ENCODE results near the gene KLHL1.

The KLHL1 gene

DNA sequence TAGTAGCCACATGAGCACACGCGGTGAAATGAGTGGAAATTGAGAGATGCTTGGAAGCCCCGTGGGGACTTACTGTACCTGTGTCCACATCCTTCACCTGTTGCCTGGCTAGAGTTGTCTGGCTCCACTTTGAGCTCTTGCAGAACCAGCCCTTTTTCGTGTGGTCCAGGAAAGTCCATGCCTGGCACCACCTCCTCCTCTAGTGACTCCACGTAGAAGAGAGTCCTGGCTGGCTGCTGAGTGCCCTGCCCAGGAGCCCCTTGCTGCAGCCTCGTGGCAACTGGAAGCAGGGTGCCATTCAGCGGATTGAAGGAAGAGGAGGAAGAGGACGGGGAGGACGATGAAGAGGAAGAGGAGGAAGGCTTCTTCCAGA is 1.1 kb downstream of the KLHL1 start:
- H3K4me3 ChIP-seq (replicated peaks; ENCODE audit: low read depth, low read length): no peak overlapping the region
- DNase-seq (ENCODE audit: extremely low read depth, low read depth): no peak
- TF ChIP-seq, protein P1, sequence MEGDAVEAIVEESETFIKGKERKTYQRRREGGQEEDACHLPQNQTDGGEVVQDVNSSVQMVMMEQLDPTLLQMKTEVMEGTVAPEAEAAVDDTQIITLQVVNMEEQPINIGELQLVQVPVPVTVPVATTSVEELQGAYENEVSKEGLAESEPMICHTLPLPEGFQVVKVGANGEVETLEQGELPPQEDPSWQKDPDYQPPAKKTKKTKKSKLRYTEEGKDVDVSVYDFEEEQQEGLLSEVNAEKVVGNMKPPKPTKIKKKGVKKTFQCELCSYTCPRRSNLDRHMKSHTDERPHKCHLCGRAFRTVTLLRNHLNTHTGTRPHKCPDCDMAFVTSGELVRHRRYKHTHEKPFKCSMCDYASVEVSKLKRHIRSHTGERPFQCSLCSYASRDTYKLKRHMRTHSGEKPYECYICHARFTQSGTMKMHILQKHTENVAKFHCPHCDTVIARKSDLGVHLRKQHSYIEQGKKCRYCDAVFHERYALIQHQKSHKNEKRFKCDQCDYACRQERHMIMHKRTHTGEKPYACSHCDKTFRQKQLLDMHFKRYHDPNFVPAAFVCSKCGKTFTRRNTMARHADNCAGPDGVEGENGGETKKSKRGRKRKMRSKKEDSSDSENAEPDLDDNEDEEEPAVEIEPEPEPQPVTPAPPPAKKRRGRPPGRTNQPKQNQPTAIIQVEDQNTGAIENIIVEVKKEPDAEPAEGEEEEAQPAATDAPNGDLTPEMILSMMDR (IDR thresholded peaks at IDR 0.05; ENCODE audit: low read depth, low read length, missing control alignments): no peak

DNA sequence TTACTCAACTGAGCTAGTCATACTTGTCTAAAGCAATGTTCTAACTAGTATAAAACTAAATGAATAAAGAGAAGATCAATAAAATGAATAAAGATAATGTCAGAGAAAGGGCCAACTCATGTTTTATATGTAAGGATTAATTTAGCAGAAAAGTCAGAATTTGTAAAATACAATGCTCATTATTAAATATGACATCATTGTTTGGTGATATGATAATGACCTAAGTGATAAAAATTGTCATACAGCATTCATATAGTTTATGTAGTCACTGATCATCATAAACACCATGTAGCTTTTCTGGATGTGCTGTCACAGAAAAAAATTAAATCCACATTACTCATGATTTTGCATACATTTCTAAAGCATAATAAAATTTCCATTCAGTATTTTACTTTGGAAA is 3.8 kb downstream of the KLHL1 start:
- H3K4me3 ChIP-seq (replicated peaks; ENCODE audit: low read depth, low read length): no peak overlapping the region
- TF ChIP-seq, protein P1 (IDR thresholded peaks at IDR 0.05; ENCODE audit: low read depth, low read length, missing control alignments): no peak
- no peak for DNase-seq (ENCODE audit: extremely low read depth, low read depth)

DNA sequence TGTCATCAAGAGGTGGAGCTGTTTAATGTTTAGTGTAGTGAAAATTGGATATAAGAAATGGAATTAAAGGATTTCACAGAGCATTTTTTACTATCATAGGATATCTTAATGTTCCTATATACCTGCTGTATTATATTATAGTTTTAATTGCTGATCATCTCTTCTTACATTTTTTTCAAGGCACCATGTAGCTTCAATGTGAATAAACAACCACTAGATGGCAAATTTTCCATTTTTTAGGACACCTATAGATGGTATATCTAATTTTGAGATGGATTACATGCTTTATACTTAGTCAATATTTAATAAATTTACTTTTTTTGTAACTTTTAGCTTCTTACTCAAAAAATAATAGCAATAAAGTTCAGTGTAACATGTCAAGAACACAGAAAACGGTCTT is 9.6 kb downstream of the KLHL1 start:
- no peak for DNase-seq (ENCODE audit: extremely low read depth, low read depth)

DNA sequence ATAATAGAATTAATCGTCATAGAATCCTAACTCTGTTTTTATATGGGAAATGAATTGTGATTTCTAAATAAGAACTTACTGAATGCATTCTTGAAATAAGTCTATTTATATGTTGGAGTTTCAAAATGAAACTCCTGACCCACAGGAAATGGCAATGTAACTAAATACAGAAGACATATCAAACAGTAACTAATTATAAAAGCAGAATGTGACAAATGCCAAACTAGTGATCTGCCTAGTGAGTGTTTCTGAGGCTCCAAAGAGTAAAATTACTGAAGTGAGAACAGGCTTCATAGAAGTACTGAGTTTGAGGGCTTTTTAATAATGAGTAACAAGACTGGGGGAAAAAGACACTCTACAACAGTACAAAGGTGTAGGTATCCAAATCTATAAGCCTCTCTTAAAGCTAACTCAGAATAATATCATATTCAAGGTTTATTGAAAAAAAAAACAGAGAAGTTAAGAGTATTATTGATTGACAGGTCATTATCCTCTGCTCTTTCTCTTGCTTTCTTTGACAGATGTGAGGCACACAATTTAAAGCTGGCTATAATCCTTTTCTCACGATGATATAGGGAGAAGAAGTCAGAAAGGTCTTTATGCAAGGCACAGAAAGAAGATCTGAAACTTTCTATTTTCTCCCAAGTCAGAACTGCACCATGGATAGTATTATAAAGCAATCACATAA is 18.1 kb downstream of the KLHL1 start:
- TF ChIP-seq, protein P1 (IDR thresholded peaks at IDR 0.05; ENCODE audit: low read depth, low read length, missing control alignments): no peak
- no peak overlapping the region for H3K4me3 ChIP-seq (replicated peaks; ENCODE audit: low read depth, low read length)
- DNase-seq (ENCODE audit: extremely low read depth, low read depth): no peak

More for the DNA sequence above, 9.6 kb downstream of the KLHL1 start:
- H3K4me3 ChIP-seq (replicated peaks; ENCODE audit: low read depth, low read length): no peak overlapping the region
- TF ChIP-seq, protein P1 (IDR thresholded peaks at IDR 0.05; ENCODE audit: low read depth, low read length, missing control alignments): no peak

DNA sequence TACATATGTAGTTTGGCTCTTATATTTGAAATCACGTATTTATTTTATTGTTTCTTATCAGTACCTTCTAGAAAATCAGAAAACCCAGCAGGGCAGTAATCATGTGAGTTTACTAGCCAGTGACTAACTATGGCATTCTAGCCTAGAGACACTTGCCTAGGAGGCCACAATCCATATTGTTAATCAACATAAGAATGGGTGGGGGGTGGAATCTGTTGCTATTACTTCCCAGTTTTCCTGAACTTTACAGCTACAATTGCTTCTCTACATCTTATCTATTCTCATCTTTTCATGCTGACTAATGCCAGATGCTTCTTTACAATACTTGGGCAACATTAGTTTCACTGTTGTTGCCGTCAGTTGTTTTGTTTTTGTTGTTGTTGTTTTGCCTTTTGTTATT is 19.3 kb downstream of the KLHL1 start:
- no peak overlapping the region for H3K4me3 ChIP-seq (replicated peaks; ENCODE audit: low read depth, low read length)
- DNase-seq (ENCODE audit: extremely low read depth, low read depth): no peak
- TF ChIP-seq, protein P1 (IDR thresholded peaks at IDR 0.05; ENCODE audit: low read depth, low read length, missing control alignments): no peak

DNA sequence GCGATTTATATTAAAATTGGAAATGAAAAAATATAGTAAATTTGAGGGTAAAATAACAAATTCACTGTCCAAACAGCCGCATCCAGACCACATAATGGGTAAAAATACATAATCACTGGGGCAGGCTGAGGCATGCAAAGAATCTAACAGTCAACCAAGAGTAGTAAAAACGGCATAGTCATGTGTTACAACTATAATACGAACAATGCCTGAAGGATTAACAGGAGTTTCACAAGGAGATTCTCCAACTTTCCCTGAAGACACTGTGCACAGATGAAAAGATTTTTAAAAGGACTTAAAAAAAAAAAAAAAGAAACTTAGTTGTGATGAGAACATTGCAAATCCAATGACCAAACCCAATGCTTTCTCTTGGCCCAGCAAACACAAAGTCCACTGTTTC is 21.0 kb downstream of the KLHL1 start:
- no peak overlapping the region for H3K4me3 ChIP-seq (replicated peaks; ENCODE audit: low read depth, low read length)
- DNase-seq (ENCODE audit: extremely low read depth, low read depth): no peak
- TF ChIP-seq, protein P1 (IDR thresholded peaks at IDR 0.05; ENCODE audit: low read depth, low read length, missing control alignments): no peak

DNA sequence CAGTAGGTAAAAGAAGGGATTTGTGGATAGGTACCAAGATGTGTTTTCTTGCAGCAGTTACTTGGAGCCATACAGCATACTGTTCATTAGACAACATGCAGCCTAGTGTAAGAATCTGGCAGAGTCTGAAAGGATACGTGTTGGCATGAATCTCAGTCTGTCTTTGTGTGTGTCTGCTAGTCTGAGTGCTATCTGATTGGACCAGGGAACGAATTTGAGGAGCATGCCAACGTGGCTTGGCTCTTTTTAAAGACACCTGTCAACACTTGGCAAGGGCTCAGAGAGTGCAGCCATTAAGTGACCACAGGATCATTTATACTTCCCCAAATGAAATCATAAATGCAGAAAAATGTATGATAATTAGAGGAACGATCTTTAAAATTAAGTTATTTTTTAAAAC is 28.2 kb downstream of the KLHL1 start:
- no peak for DNase-seq (ENCODE audit: extremely low read depth, low read depth)
- H3K4me3 ChIP-seq (replicated peaks; ENCODE audit: low read depth, low read length): no peak overlapping the region
- TF ChIP-seq, protein P1 (IDR thresholded peaks at IDR 0.05; ENCODE audit: low read depth, low read length, missing control alignments): no peak

All from HFF-Myc (cell line).